Lower lobe of right lung (tissue), 2 donors: ENCODE data around the gene ODF2. TPM values are rescaled to one million over a fixed set of nuclear protein-coding genes. Genes with fewer than 3 reads are reported as not detected.

Experiments
- ATAC-seq, 2 donors: fragments of 200-7000 bp; cut with Tn5 transposase; one replicate each; pipeline ENCODE4 v1.9.1; 2020 to 2022; ENCODE audit warnings: mild to moderate bottlenecking in 2 of 2, moderate library complexity in 2 of 2
- DNase-seq: peaks from one replicate; pipeline ENCODE4 v3.0.0-alpha.2; 2020
- H3K27ac ChIP-seq: fragments of 200-600 bp; one replicate; pipeline ENCODE4 v1.8.0; 2022
- H3K27me3 ChIP-seq: fragments of 200-600 bp; one replicate; pipeline ENCODE4 v1.8.0; 2022; ENCODE audit warnings: low read depth
- H3K36me3 ChIP-seq: fragments of 200-600 bp; one replicate; pipeline ENCODE4 v1.8.0; 2022; ENCODE audit warnings: mild to moderate bottlenecking
- H3K4me1 ChIP-seq: fragments of 200-600 bp; one replicate; pipeline ENCODE4 v1.8.0; 2022
- H3K4me3 ChIP-seq: fragments of 200-600 bp; one replicate; pipeline ENCODE4 v1.8.0; 2022; ENCODE audit warnings: mild to moderate bottlenecking
- H3K9me3 ChIP-seq: fragments of 200-600 bp; one replicate; pipeline ENCODE4 v1.8.0; 2022
- CTCF ChIP-seq: fragments of 200-600 bp; IDR thresholded peaks from one replicate; pipeline ENCODE4 v1.8.0; 2022; ENCODE audit warnings: antibody characterized with exemption, mild to moderate bottlenecking
- intact Hi-C: fragments of 100-400 bp; cut with DNase I; formaldehyde crosslinking; loops from one replicate; pipeline ENCODE4 v1.11.0; 2022
- total RNA-seq: library from RNA; stranded (reverse); fragmentation: NEBNext Ultra II Directional; extraction: Animal tissue kit (Norgen Biotek cat#: 25700); gene quantifications from one replicate; pipeline ENCODE4 v1.2.1, GENCODE V29; 2021
- donor health status: DM: no; HTN: yes; CAD: no; lungs with severe emphysema.

ODF2 gene
- total RNA-seq, 1 donor from 2014 or later, result 20.3 TPM

GRCh38 chr9:128550226-128550625 lies 94.4 kb downstream of the ODF2 start:
- Histone ChIP-seq H3K36me3 (no peaks in the 10 kb centered on the region), H3K4me3 (no peak overlapping the region), H3K9me3 (no peaks in the 10 kb centered on the region), H3K27ac (peak overlapping the region; percentile 90), H3K27me3 (no peaks in the 10 kb centered on the region), H3K4me1 (peaks cover 43% of the 10 kb centered on the region)
- DNase-seq, result no peak
- intact Hi-C loops, result no loop called here
- no peak for ATAC-seq
- TF ChIP-seq CTCF, result no peak

Other genes with a start within 250 kb of the ODF2 start
- gene GOLGA2, start 180.0 kb upstream of the ODF2 start, total RNA-seq, result 82.7 TPM
- 19.1 TPM for gene SWI5, start 179.7 kb upstream of the ODF2 start, total RNA-seq
- 18.1 TPM for gene TRUB2, start 133.6 kb upstream of the ODF2 start, total RNA-seq
- gene COQ4, start 133.2 kb upstream of the ODF2 start, total RNA-seq, result 35.9 TPM
- gene SLC27A4, start 115.5 kb upstream of the ODF2 start, total RNA-seq, result 19.5 TPM
- 49.0 TPM for gene URM1, start 84.6 kb upstream of the ODF2 start, total RNA-seq
- 11.2 TPM for gene CERCAM, start 35.1 kb upstream of the ODF2 start, total RNA-seq
- 24.5 TPM for gene GLE1, start 48.7 kb downstream of the ODF2 start, total RNA-seq
- 305 TPM for gene SPTAN1, start 96.6 kb downstream of the ODF2 start, total RNA-seq
- 37.3 TPM for gene DYNC2I2, start 200.8 kb downstream of the ODF2 start, total RNA-seq
- gene SET, start 233.2 kb downstream of the ODF2 start, total RNA-seq, result 197 TPM
- 11.1 TPM for gene PKN3, start 246.5 kb downstream of the ODF2 start, total RNA-seq